HG03135 (cell line): ENCODE results near the gene PLEKHA7.
"Not testable (repeated sequence)": the region's sequence is repeated elsewhere in the genome, so short reads cannot be mapped to it uniquely, and the experiment has no call there.

ENCODE experiments used
- ATAC-seq: cut with Tn5 transposase; IDR thresholded peaks from one replicate; pipeline ENCODE4 v1.9.1; 2021; ENCODE audit warnings: mild to moderate bottlenecking, moderate library complexity; ENCODE audit not compliant: unreplicated experiment

The PLEKHA7 gene

DNA sequence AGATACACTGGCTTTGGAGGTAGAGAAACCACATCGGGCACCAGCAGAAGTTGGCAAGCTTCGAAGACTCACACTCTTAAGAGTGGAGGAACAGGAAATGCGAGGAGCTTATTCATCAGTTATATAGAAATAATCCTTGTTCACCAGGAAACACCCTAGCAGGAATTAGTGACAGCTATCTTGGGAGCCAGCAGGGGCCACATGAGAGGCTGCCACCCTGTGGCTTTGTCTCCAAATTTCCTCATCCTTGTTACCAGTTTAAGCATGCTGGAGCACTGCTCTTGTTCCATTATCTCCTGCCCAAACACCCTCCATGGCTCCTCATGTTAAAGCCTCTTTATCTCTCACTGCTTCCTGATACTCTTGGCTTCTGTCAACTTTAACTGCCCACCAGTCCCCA, 131.0 kb downstream of the PLEKHA7 start:
- no peak for ATAC-seq

DNA sequence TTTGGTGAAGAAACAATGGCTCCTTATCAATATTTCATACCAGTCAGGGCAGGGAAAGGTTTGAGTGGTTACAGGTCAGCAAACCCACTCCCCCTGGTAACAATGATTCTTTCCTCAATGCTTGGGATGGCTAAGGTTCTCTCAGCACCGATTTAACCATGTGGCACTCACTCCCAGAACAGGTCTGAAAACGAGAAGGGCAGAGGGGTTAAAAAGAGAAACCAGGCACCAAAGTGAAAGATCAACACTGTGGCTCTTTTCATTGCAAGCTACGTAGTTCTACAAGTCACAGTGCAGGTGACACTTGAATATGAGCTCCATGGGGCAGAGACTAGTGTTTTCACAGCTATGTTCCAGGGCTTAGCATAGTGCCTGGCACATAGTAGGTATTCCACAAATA, 132.4 kb downstream of the PLEKHA7 start:
- ATAC-seq = no peak

DNA sequence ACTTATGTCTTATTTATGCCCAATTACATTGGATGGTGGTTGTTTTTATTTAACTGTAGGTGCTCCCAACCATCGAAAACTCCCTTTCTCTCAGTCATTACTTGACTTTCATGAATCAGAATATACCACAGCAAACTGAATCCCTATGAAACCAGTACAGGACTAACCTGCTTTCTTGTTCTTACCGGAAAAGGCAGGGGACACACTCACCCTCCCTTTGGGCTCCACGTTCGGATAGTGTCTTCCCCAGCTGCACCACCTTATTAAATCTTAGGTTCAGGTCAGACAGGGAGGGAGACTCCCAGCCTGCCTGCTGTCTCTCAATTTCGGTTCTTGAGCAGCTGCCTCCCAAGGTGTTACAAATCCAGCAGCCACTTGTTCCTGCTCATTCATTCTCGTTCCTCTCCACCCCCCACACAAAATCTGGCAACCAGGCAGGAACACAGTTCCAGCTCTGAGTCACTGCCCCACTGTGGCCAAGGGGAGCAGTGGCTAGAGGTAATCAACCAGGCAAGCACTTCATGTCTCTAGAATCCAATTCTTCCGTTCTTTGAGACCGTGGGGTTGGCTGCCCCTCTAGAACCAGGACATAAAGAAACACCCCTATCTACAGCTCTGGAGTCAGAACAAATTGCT, 133.0 kb downstream of the PLEKHA7 start:
- no peak for ATAC-seq

DNA sequence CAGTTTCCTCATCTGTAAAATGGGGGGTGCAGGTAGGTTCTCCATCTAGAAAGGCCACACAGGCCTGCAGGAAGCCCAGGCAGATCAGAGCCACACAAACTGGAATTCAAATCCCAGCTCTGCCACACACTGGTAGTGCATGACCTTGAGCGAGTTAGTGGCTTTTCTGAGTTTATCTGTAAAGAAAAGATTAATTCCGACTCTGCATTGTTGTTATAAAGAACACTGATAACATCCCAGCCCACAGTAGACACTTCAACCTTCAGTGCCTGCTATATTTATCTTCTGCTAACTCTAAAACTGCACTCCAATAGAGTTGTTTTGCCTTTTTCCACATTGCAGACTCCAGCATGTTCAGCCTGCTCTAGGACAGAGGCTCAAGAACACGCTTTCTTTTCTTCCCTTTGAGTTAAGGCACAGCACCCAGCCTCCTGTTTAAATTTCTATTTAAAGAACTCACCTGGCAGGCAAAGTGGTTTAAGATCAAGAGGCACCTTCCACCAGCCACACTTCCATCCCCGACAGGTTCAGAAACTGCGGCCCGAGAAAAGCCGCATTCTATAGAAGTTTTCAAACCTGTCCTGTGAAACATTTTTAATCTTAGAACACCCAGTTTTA, 133.9 kb downstream of the PLEKHA7 start:
- ATAC-seq = no peak

DNA sequence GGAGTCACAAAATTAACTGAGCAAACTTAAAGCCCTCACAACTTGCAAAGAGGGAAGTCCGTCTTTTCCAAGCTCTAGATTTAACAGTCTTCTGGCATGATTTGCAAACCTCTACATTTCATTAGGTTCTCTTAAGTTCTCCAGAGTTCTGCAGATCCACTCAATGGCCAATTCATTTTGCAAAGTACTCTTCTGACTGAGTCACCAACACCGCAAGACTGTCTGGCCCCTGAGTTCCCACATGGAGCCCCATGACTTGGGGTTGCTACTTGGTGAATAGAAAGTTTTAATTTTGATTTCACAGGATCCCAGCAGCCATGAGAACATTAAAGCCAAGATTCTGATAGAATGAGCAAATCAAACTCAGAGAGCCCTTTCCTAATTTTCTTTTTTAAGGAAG, 134.5 kb downstream of the PLEKHA7 start:
- ATAC-seq = no peak

DNA sequence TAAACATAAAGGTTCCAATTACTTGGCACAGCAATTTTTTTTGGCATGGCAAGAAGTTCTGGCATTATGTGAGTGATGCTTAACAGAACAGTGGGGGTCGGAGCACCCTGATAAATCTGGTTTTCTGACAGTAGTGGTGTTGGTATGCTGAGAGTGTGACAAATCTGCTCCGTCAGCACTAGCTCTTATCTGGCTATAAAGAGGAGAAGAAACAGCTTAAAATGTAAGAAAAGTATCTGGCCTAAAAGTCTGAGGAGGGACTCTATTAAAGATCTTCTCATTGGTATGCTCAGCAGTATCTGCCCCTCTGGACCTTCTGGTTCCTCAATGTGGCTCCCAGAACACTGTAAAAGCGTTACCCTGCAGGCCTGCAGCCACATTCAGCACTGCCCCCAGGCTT, 137.4 kb downstream of the PLEKHA7 start:
- ATAC-seq = no peak

DNA sequence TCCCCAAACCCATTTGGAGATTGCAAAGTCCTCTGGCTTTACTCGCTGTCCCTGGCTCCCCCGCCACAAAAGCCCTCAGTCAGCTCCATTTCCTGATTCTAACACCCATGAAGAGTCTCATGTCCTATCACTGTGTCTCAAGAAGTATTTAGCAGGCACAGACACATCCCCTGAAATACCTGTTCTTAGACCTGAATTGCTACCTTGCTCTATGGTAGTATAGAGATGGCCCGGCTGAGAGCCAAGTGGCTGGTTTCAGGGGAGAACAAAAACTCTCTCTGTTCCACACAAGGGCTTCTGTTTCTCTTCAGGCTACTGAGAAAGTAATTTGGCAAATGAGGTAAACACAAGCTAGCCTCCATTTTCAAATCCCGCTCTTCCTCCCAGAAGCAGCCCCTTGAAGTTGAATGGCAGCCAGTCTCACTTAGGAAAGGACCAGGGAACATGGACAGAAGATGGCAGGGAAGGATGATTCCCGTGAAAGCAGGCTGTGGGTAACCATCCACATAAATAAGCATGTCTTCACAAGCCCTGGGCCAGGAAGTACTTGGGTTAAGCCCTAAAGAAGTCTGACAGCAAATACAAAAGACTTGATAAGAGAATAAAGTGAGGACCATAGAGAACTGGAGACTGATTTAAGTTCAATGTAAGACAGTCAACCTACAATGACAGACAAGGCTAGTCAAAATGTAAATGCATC, 138.0 kb downstream of the PLEKHA7 start:
- ATAC-seq = no peak

DNA sequence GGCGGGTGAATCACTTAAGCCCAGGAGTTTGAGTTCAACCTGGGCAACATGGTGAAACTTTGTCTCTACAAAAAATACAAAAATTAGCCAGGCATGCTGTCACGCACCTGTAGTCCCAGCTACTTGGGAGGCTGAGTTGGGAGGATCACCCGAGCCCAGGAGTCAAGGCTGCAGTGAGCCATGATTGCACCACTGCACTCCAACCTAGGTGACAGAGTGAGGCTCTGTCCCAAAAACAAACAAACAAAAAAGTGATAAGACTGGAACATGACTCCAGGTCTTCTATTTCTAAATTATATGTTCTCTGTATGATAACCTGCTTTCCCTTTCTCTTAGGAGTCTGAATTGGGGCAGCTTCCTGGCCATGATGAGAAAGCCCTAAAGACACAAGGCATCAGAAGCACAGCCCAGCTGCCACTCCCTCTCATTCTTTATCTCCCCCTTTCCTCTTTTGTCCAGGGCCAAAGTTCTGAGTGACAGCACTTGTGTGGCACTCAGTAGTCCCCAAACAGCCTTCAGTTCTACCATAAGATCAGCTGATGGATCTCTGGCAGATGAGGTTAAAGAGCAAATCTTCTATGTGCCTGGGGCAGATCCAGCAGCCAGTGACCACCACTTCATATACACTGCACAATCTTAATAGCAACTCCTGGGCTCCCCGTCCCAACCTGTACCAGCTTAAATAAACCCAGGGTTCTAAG, 139.8 kb downstream of the PLEKHA7 start:
- ATAC-seq = no peak

DNA sequence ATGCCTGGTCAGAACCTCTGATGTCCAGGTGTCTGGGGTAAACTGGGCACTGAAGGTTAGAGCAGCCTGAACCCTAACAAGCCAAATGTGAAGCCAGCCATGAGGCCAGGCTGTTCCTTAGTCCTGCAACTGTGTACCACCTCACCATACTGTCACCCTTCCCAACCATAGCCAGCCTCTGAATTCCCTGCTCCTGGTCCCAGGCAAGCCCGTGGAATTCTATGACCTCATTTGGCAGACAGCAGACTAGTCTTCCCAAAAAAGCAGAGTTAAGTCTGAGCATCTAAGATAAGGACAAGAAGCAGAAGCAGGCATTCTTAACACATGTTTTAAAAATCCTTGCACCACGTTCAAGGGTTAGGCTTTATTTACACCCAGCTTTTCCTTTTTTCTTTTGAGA, 140.9 kb downstream of the PLEKHA7 start:
- ATAC-seq = no peak

DNA sequence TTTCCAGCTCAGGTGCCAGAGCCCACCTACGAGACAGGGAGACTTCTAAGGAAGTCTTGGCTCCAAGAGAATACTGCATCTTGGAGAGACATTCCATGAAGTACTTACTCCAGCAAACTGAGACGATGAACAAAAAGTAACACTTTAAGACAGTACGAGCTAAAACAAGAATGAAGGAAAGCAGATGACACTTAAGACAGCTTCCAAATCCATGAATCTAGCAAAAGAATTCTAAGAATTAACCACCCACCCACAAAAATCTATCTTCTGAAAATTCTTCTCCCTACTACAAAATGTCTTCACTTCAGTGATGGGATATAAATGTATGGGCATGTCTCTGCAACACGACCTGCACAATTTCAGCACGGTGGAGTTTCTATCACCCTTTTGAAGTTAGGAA, 142.8 kb downstream of the PLEKHA7 start:
- ATAC-seq = no peak

DNA sequence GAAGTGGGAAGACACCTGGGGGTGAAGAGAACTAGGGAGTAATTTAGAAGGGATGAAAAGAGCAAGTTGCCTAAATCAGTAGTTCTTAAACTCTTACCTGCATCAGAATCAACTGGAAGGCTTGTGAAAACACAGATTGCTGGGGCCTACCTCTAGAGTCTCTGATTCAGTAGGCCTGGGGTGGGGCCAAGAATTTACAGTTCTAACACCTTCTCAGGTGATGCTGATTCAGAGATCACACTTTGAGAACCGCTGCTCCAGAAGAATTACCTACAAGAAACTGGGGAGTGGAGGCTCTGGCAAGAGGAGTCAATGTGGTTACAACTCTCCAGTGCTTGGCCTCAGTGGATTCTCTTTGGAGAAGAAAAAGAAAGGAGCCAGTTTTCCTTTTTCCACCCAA, 147.1 kb downstream of the PLEKHA7 start:
- no peak for ATAC-seq

DNA sequence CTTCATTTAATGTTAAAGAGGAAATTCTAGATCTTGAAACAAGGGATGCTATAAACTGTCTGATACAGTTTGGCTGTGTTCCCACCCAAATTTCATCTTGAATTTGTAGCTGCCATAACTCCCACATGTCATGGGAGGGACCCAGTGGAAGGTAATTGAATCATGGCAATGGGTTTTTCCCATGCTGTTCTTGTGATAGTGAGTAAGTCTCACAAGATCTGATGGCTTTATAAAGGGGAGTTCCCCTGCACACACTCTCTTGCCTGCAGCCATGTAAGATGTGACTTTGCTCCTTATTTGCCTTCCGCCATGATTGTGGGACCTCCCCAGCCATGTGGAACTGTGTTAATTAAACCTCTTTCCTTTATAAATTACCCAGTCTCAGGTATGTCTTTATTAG, 149.8 kb downstream of the PLEKHA7 start:
- ATAC-seq = not testable (repeated sequence)

DNA sequence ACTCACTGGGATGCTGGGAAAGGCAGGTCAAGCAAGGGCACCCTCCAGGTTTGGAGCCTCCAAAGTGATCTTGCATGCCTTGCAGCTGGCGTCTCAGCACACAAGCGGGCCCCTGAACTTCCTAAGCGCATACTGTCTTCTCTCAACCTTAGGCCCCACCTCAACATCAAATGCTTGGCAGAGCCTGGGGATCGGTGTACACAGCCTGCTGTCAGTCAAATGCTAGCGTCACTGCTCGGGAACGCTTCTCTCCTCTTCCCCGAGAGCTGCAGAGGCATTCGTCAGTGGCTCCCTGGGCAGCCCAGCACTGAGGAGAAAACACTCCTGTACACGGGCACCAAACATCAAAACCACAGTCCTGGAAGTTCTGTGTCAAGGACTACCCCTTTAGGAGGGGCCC, 150.8 kb downstream of the PLEKHA7 start:
- no peak for ATAC-seq

DNA sequence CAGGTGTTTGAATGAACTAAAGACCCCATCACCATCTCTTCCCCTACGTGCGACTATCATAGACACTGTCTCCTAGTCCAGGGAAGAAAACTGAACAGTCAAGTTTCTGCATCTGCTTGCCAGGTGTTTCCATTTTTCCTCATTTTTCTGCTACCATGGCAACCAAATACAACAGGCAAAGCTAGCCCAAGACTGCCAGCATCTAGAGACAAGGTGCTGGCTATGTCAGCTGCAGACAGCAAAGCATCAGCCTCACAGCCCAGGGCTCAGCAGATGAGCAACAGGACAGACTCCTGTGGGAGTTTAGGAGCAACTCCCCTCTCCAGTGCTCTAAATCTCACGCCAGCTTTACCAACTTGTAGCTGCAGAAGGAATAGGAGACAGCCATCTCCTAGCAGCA, 151.5 kb downstream of the PLEKHA7 start:
- no peak for ATAC-seq

DNA sequence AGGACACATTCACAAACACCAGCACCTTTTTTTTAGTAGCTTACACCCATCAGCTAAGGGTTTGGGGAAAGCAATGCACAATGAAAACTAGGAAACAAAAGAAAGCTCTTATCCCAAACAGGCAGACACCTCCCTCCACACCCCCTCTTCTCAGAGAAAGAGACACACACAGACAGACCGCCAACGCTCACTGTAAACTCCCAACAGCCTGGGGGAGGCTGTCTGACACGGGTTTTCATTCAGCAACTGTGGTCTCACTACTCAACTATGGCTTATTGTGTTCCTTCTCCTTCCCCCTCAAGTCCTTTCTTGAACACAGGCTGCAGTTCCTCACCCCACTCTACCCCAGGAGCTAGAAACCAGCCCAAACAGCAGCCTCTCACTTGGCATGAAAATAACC, 152.4 kb downstream of the PLEKHA7 start:
- ATAC-seq = no peak

DNA sequence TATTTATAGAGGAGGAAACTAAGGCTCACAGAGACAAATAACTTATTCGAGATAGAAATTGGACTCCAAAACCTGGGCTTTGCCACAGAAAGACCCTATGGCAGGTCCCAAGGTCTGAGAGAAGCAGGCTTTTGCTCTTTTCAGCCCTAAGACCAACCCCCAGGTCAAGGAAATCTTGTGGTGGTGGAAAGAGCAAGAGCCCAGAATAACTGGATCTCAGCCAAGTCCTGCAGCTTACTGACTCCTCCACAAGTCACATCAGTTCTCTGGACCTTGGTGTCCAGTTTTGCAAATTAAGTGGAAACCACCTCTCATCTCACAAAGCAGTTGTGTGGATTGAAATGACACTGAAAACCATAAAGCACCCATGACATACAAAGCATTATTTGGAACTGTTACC, 153.6 kb downstream of the PLEKHA7 start:
- ATAC-seq = no peak

DNA sequence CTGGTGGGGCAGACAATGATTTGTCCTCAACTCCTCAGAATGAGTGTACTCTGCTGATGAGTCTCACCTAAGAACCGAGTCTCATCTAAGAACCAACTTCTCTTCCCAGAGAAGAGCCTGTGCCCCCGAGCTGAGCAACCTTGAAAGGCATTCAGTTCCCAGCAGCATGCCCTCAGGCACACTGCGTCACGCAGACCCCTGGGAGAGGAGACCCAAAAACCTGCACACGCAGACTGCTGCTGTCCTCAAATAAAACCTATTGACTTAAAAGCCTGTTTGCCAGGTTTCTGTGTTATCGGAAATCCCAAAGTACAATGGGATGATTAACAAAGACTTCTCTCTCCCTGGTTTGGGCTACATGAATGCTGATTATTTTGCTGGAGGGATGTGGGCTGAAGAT, 154.6 kb downstream of the PLEKHA7 start:
- ATAC-seq = no peak

DNA sequence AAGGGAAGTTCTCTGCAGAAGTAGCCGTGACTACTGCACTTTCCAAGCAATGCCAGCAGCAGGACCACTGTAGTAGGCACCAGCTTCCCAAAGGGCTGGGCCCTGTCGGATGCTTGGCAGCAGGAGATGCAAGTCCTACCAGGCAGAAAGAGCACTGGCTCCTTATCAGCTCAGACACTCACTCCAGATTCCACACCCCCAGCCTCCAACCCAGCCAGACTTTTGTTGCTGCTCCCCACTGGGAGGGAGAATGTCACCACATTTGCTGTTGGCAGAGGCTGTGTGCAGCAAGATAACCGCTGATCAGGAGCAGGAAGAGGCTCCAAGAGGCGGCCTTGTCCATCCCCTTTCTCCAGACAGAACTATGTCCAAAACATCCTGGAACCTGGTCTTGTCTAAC, 157.0 kb downstream of the PLEKHA7 start:
- ATAC-seq = no peak

DNA sequence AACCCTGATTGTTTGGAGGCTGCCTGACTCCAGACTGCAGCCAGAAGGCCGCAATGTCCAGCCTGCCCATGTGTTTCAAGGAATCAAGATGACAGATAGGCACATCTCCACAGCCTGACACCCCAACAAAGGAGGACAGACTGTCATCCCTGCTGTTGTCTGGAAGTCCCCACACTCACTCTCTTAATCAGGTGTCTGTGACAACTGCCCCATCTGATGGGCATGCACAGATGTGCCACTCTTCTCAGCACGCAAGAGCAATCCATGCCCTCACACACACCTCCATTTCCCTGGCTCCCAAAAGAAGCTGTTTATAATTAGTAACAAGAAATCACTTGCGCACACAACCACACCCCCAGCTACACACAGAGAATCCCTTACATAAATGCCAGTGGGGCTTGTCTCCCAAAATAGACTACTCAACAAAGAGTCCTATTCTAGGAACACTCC, 158.2 kb downstream of the PLEKHA7 start:
- no peak for ATAC-seq

DNA sequence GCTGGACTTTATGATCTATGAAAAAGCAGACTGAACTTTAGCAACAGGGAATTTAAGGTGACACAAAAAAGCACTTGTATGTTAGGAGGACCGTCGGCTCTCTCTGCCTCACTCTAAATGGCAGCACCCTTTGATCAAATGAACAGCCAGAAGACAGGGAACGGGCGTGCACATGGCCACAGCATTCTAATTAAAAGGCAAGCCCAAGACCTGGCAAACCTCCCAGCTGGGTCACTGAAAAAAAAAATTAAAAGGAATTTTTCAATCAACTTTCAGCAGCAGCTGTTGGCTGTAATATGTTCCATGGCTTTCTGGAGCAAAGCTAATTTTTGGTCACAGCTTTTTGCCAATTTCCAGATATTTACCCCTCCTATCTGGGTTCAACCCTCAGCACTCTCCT, 159.2 kb downstream of the PLEKHA7 start:
- ATAC-seq = no peak

DNA sequence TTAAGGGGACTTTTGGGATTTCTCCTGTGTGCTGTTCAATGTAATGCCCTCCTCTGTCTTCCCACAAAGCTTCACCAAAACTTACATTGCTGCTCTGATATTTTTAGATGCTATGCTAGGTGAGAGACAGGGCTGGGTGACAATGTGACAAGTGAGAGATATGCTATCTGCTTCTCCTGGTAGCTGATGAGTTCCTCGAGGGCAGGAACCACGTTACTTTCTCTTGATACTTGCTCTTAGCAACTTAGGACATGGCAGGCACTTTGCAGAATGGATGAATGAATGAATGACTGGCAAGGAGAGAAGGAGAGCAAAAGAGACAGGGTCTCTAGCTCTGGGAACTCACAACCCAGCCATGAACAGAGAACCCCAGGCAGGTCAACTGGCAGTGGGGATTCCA, 160.4 kb downstream of the PLEKHA7 start:
- no peak for ATAC-seq

DNA sequence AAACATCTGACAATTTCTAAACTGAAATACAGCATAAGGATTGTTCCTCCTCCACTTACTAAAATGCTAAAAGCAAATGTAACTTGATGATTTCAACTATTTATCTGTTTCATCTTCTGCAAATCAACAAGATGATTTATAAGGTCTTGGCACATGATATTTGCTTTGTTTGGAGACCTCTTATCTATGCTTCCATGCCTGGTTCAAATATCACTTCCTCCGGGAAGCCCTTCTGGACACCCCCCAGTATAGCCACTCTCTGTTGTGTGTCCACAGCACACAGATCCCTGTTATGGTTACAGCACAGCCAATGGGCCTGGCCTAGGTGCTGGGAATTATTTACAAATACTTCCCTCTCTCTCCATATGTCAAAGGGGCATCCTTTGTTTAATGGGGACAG, 160.9 kb downstream of the PLEKHA7 start:
- ATAC-seq = no peak
